ENCODE measurements around the gene TM2D1.

The TM2D1 gene

DNA sequence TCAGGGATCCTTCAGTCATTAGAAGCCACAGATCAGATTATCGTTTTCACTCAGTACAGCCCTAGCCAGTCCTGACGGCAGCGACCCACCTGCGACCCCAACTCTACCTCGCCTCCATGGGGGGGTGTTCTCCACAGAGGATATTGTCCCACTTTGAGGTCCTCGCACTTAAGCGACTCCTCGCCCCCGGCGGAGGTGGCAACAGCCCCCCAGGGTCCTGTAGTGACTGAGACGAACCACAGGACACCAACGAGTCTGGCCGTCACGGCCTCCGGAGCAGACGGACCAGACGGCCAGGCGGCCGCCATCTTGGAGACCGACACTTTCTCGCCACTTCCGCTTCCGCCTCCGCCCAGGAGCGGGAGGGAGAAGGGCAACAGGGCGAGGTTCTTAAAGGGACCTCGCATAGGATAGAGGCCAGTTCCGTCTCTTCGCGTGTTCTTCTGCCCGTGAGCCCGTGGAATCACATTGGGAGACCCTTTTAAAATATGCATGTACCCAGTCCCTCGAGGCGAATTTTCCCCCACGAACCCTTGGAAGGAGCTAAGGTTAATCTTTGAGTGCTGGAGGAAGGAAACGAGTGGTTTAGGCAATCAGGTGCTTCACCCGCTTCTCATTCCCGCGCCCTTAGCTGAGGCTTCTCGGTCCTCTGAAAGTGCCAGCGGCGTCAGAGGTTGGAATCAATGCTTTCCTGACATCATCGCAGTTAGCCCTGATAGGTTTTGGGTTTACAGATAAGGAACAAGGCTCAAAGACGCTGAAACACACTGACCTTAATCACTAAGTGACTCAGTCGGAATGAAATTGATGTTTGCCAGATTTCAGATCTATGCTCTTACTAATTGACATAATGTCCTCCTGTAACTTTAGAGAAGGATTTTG lies at the start of gene TM2D1:
TSS of gene TM2D1 (minus strand) at position 329 of the 882 bp plus-strand sequence. CDS start at position 308, 21 bp downstream.
- peak within 1 kb of the TSS; percentile 67 for H3K4me3 ChIP-seq (ENCODE audit: low read length)
- H3K9me3 ChIP-seq (ENCODE audit: control insufficient read depth, insufficient read depth, low read length): no peaks in the 10 kb centered on the region
- WGBS (ENCODE audit: insufficient coverage, insufficient read length): no CpG with 5 or more reads among the region's 45 CpGs
- peak; percentile 63 for DNase-seq (ENCODE audit: low read depth, low spot score)
- no peak within 1 kb of the TSS for H3K27ac ChIP-seq (ENCODE audit: low read length)
- H3K27me3 ChIP-seq (ENCODE audit: control insufficient read depth, insufficient read depth, low read length): no peaks in the 10 kb centered on the region
- 0 out of 2 replicates have a peak, but pooled peaks cover 2% of the 10 kb centered on the region for H3K4me1 ChIP-seq (ENCODE audit: control insufficient read depth, insufficient read depth, low read length)
- no peaks in the 10 kb centered on the region for H3K36me3 ChIP-seq (ENCODE audit: control insufficient read depth, insufficient read depth, low read length)

DNA sequence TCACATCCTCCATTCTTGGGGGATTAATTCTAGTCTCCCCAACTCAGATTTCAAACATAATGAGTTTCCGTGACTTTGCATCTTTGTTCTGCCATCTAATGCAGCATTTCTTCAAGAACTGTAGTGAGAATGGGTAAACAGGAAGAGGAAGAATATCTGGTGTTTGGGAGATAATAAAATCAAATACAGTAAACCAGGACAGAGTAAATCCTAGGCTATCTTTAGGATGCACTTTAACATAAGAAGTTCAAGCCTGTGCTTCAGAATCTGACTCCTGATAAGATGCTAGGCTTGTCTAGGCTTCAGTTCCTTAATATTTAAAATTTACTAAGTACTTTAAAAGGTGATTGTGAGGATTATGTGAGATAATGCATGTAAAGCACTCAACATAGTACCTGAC lies 45.2 kb upstream of the TM2D1 start:
- Histone ChIP-seq H3K4me3 (ENCODE audit: low read length) (no peak overlapping the region), H3K36me3 (ENCODE audit: control insufficient read depth, insufficient read depth, low read length) (peaks cover 1% of the 10 kb centered on the region; the same call in 1 of the 2 replicates), H3K4me1 (ENCODE audit: control insufficient read depth, insufficient read depth, low read length) (no peaks in the 10 kb centered on the region), H3K9me3 (ENCODE audit: control insufficient read depth, insufficient read depth, low read length) (no peaks in the 10 kb centered on the region), H3K27ac (ENCODE audit: low read length) (no peak overlapping the region), H3K27me3 (ENCODE audit: control insufficient read depth, insufficient read depth, low read length) (no peaks in the 10 kb centered on the region)
- no peak for DNase-seq (ENCODE audit: low read depth, low spot score)
- WGBS (ENCODE audit: insufficient coverage, insufficient read length): no CpG with 5 or more reads among the region's 1 CpG

DNA sequence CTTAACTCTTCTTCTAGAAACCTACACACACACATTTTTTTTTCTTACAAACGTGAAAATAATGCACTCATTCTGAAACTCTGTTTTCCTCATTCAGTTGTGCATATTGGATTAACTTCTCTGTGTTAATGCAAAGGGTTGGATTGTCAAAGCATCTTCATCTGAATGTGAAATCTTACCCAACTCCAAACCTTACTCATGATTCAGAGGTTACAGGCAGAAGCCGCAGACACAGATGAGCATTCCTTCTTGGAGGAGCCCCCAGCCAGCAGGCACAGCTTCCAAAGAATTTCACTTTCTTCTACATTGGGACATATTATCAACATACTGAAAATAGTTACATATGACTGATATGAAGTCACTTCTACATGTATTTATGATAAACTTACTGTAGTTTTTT lies 33.0 kb upstream of the TM2D1 start:
- no peaks in the 10 kb centered on the region for H3K9me3 ChIP-seq (ENCODE audit: control insufficient read depth, insufficient read depth, low read length)
- no peak overlapping the region for H3K4me3 ChIP-seq (ENCODE audit: low read length)
- H3K36me3 ChIP-seq (ENCODE audit: control insufficient read depth, insufficient read depth, low read length): no peaks in the 10 kb centered on the region
- H3K4me1 ChIP-seq (ENCODE audit: control insufficient read depth, insufficient read depth, low read length): no peaks in the 10 kb centered on the region
- no peaks in the 10 kb centered on the region for H3K27me3 ChIP-seq (ENCODE audit: control insufficient read depth, insufficient read depth, low read length)
- no peak overlapping the region for H3K27ac ChIP-seq (ENCODE audit: low read length)
- DNase-seq (ENCODE audit: low read depth, low spot score): no peak
- WGBS (ENCODE audit: insufficient coverage, insufficient read length): no CpG with 5 or more reads among the region's 2 CpGs

DNA sequence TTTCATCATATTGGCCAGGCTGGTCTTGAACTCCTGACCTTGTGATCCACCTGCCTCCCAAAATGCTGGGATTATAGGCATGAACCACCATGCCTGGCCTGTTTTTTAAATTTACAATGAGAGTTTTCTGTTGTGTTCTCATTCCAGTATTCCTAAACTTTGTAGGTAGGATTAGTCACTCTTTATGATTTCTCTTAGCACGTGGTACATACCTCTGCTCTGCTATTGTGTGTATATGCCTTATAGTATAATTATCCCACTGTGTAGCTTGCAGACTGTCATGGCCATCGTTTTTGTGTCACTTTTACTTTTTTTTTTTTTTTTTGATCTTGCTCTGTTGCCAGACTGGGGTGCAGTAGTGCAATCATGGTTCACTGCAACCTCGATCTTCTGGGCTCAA lies 31.8 kb upstream of the TM2D1 start:
- Histone ChIP-seq H3K4me1 (ENCODE audit: control insufficient read depth, insufficient read depth, low read length) (no peaks in the 10 kb centered on the region; the same call in 1 of the 2 replicates), H3K9me3 (ENCODE audit: control insufficient read depth, insufficient read depth, low read length) (no peaks in the 10 kb centered on the region), H3K27me3 (ENCODE audit: control insufficient read depth, insufficient read depth, low read length) (no peaks in the 10 kb centered on the region), H3K4me3 (ENCODE audit: low read length) (no peak overlapping the region), H3K36me3 (ENCODE audit: control insufficient read depth, insufficient read depth, low read length) (no peaks in the 10 kb centered on the region), H3K27ac (ENCODE audit: low read length) (no peak overlapping the region)
- no peak for DNase-seq (ENCODE audit: low read depth, low spot score)
- no CpG with 5 or more reads among the region's 3 CpGs for WGBS (ENCODE audit: insufficient coverage, insufficient read length)

DNA sequence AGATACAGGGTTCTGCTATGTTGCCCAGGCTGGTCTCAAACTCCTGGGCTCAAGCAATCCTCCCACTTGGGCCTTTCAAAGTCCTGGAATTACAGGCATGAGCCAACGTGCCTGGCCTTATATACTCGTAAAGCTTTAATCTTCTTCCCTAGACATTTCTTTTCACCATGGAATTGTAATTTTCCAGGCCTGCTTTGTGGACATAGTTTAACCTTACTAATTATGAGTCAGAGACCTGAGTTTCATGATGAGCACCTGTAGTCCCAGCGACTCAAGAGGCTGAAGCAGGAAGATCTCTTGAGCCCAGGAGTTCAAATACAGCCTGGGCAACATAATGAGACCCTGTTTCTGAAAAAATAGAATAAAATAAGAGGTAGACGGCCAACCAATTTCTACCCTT lies 29.6 kb upstream of the TM2D1 start:
- no peaks in the 10 kb centered on the region; the same call in 1 of the 2 replicates for H3K4me1 ChIP-seq (ENCODE audit: control insufficient read depth, insufficient read depth, low read length)
- no CpG with 5 or more reads among the region's 4 CpGs for WGBS (ENCODE audit: insufficient coverage, insufficient read length)
- no peak overlapping the region for H3K27ac ChIP-seq (ENCODE audit: low read length)
- no peaks in the 10 kb centered on the region for H3K27me3 ChIP-seq (ENCODE audit: control insufficient read depth, insufficient read depth, low read length)
- no peaks in the 10 kb centered on the region for H3K9me3 ChIP-seq (ENCODE audit: control insufficient read depth, insufficient read depth, low read length)
- no peak for DNase-seq (ENCODE audit: low read depth, low spot score)
- no peaks in the 10 kb centered on the region for H3K36me3 ChIP-seq (ENCODE audit: control insufficient read depth, insufficient read depth, low read length)
- H3K4me3 ChIP-seq (ENCODE audit: low read length): no peak overlapping the region

DNA sequence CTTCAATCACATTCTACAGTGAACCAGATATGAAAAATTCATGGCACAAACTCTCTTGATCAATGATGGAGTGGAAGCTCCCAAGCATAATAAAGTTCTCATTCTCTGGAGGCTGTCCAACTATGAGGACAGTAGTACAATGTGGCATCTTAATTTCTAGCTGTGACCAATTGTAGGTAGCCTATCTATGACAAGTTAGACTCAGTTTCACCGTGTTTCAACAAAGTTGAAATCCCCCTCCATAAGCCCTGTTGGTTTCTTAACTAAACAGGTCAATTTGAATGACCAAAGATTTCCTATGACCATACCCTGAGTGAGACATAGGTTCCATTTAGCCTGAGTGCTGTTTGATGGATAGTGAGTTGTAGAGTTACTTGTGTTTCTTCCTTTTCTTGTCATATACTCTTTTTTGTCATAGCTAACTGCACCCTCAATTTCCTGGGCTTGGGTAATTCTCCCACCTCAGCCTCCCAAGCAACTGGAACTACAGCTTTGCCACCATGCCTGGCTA lies 29.1 kb upstream of the TM2D1 start:
- Histone ChIP-seq H3K4me1 (ENCODE audit: control insufficient read depth, insufficient read depth, low read length) (no peaks in the 10 kb centered on the region; the same call in 1 of the 2 replicates), H3K4me3 (ENCODE audit: low read length) (no peak overlapping the region), H3K9me3 (ENCODE audit: control insufficient read depth, insufficient read depth, low read length) (no peaks in the 10 kb centered on the region), H3K36me3 (ENCODE audit: control insufficient read depth, insufficient read depth, low read length) (no peaks in the 10 kb centered on the region), H3K27me3 (ENCODE audit: control insufficient read depth, insufficient read depth, low read length) (no peaks in the 10 kb centered on the region), H3K27ac (ENCODE audit: low read length) (no peak overlapping the region)
- no peak for DNase-seq (ENCODE audit: low read depth, low spot score)
- no CpG with 5 or more reads among the region's 1 CpG for WGBS (ENCODE audit: insufficient coverage, insufficient read length)

DNA sequence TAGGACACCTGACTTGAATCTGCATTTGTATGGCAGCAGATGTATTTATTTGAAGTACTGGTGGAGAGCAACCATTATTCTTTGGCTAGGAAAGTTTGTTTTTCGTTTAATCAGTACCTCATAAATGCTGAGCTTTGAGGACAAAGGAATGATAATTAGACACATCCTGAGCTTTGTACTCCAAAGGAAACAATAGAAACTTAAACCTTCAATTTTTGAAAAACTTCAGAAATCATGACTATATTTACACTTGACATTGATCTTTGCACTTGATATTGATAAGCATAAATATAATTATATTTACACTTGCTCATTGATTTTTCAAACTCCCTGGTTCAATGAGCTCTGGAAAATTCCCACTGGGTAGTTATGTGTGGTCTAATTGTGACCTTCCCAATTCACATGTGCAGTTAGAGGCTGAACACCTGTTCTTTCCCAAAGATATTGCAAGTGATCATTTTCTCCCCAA lies 28.0 kb upstream of the TM2D1 start:
- H3K27ac ChIP-seq (ENCODE audit: low read length): no peak overlapping the region
- no CpG with 5 or more reads among the region's 1 CpG for WGBS (ENCODE audit: insufficient coverage, insufficient read length)
- no peaks in the 10 kb centered on the region for H3K9me3 ChIP-seq (ENCODE audit: control insufficient read depth, insufficient read depth, low read length)
- no peaks in the 10 kb centered on the region for H3K27me3 ChIP-seq (ENCODE audit: control insufficient read depth, insufficient read depth, low read length)
- no peak for DNase-seq (ENCODE audit: low read depth, low spot score)
- no peak overlapping the region for H3K4me3 ChIP-seq (ENCODE audit: low read length)
- no peaks in the 10 kb centered on the region for H3K36me3 ChIP-seq (ENCODE audit: control insufficient read depth, insufficient read depth, low read length)
- no peaks in the 10 kb centered on the region; the same call in 1 of the 2 replicates for H3K4me1 ChIP-seq (ENCODE audit: control insufficient read depth, insufficient read depth, low read length)

DNA sequence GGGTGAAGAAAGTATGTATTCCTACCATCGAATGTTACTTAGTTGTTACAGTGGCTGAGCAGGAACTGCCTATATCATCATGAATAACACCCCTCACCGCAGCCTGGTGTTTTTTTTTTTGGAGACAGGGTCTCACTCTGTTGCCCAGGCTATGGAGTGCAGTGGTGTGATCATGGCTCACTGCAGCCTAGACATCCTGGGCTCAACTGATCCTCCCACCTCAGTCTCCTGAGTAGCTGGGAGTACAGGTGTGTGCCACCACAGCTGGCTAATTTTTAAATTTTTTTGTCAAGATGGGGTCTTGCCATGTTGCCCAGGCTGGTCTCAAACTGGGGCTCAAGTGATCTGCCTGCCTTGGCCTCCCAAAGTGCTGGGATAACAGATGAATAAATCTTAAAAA lies 24.6 kb upstream of the TM2D1 start:
- no peak for DNase-seq (ENCODE audit: low read depth, low spot score)
- no CpG with 5 or more reads among the region's 2 CpGs for WGBS (ENCODE audit: insufficient coverage, insufficient read length)
- H3K9me3 ChIP-seq (ENCODE audit: control insufficient read depth, insufficient read depth, low read length): no peaks in the 10 kb centered on the region
- no peaks in the 10 kb centered on the region; the same call in 1 of the 2 replicates for H3K4me1 ChIP-seq (ENCODE audit: control insufficient read depth, insufficient read depth, low read length)
- H3K27ac ChIP-seq (ENCODE audit: low read length): no peak overlapping the region
- H3K27me3 ChIP-seq (ENCODE audit: control insufficient read depth, insufficient read depth, low read length): no peaks in the 10 kb centered on the region
- H3K36me3 ChIP-seq (ENCODE audit: control insufficient read depth, insufficient read depth, low read length): no peaks in the 10 kb centered on the region
- no peak overlapping the region for H3K4me3 ChIP-seq (ENCODE audit: low read length)

DNA sequence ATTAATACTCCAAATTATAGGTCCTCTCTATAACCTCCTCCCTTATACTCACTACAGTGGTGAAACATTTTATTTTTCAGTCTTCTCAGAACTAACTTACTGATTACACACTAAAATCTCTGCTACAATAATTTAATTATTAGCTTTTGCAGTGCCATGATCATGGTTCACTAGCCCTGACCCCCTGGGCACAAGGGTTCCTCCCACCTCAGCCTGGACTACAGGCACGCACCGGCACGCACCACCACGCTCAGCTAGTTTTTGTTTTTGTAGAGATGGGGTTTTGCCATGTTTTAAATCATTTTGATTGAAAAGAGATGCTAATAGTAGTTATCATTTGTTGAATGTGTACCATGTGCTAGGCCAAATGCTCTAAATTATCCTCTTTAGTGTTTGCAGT lies 23.6 kb upstream of the TM2D1 start:
- no peaks in the 10 kb centered on the region for H3K36me3 ChIP-seq (ENCODE audit: control insufficient read depth, insufficient read depth, low read length)
- H3K9me3 ChIP-seq (ENCODE audit: control insufficient read depth, insufficient read depth, low read length): no peaks in the 10 kb centered on the region
- H3K27ac ChIP-seq (ENCODE audit: low read length): no peak overlapping the region
- no peak overlapping the region for H3K4me3 ChIP-seq (ENCODE audit: low read length)
- no CpG with 5 or more reads among the region's 4 CpGs for WGBS (ENCODE audit: insufficient coverage, insufficient read length)
- H3K4me1 ChIP-seq (ENCODE audit: control insufficient read depth, insufficient read depth, low read length): peaks cover 3% of the 10 kb centered on the region; the same call in 1 of the 2 replicates
- no peaks in the 10 kb centered on the region for H3K27me3 ChIP-seq (ENCODE audit: control insufficient read depth, insufficient read depth, low read length)
- no peak for DNase-seq (ENCODE audit: low read depth, low spot score)

DNA sequence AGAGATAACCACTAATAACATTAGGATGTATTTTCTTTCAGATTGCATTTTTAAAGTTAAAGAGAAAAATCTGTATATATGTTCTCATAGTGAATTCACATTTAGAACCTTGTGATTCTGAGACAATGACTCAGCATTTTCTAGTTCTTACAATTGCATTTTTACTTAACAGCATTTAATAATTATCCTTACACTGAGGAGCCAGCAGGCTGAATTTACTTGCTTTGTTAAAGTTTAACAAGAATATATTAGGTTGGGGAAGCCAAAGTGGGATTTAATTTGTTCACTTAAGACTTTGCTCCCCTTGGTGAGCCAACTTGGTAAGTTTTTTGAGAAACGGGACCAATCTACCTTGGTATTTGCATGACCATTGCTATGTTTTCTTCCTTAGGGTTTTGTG lies 21.9 kb upstream of the TM2D1 start:
- Histone ChIP-seq H3K27ac (ENCODE audit: low read length) (no peak overlapping the region), H3K4me3 (ENCODE audit: low read length) (no peak overlapping the region), H3K9me3 (ENCODE audit: control insufficient read depth, insufficient read depth, low read length) (no peaks in the 10 kb centered on the region), H3K4me1 (ENCODE audit: control insufficient read depth, insufficient read depth, low read length) (peaks cover 3% of the 10 kb centered on the region; the same call in 1 of the 2 replicates), H3K36me3 (ENCODE audit: control insufficient read depth, insufficient read depth, low read length) (no peaks in the 10 kb centered on the region), H3K27me3 (ENCODE audit: control insufficient read depth, insufficient read depth, low read length) (no peaks in the 10 kb centered on the region)
- no CpG with 5 or more reads among the region's 1 CpG for WGBS (ENCODE audit: insufficient coverage, insufficient read length)
- no peak for DNase-seq (ENCODE audit: low read depth, low spot score)
